GM19240 (cell line): ENCODE measurements around the gene ABCC6.

Experiments used
- DNase-seq: peaks from one replicate; pipeline ENCODE4 v3.0.0; 2011; ENCODE audit warnings: low spot score; ENCODE audit not compliant: insufficient read length

ABCC6 gene

GRCh38 chr16:16143038-16143763, 80.1 kb downstream of the ABCC6 start:
- no peak for DNase-seq

- DNase-seq: no peak
These were observed 81.4 kb downstream of the ABCC6 start for GRCh38 chr16:16141784-16142396.

- DNase-seq: peak; percentile 32
These were observed 82.2 kb downstream of the ABCC6 start for GRCh38 chr16:16141141-16141540.

- DNase-seq: no peak
These were observed 82.8 kb downstream of the ABCC6 start for GRCh38 chr16:16140537-16140936.

- no peak for DNase-seq
These were observed 83.5 kb downstream of the ABCC6 start for GRCh38 chr16:16139806-16140205.

GRCh38 chr16:16139061-16139460, 84.2 kb downstream of the ABCC6 start:
- DNase-seq: no peak

GRCh38 chr16:16138034-16138635, 85.2 kb downstream of the ABCC6 start:
- DNase-seq: no peak

- no peak for DNase-seq
These were observed 86.2 kb downstream of the ABCC6 start for GRCh38 chr16:16137110-16137509.

GRCh38 chr16:16136588-16136987, 86.7 kb downstream of the ABCC6 start:
- DNase-seq: no peak

GRCh38 chr16:16133943-16134604, 89.2 kb downstream of the ABCC6 start:
- no peak for DNase-seq

- no peak for DNase-seq
These were observed 91.6 kb downstream of the ABCC6 start for GRCh38 chr16:16131659-16132058.

- DNase-seq: no peak
These were observed 92.1 kb downstream of the ABCC6 start for GRCh38 chr16:16131204-16131603.

- peak; percentile 80 for DNase-seq
These were observed 95.7 kb downstream of the ABCC6 start for GRCh38 chr16:16127469-16128116.

GRCh38 chr16:16126896-16127295, 96.4 kb downstream of the ABCC6 start:
- DNase-seq: no peak

GRCh38 chr16:16124974-16125373, 98.3 kb downstream of the ABCC6 start:
- no peak for DNase-seq

- no peak for DNase-seq
These were observed 98.9 kb downstream of the ABCC6 start for GRCh38 chr16:16124438-16124837.

- no peak for DNase-seq
These were observed 101.0 kb downstream of the ABCC6 start for GRCh38 chr16:16122264-16122663.

- DNase-seq: no peak
These were observed 102.0 kb downstream of the ABCC6 start for GRCh38 chr16:16121185-16121727.

- DNase-seq: no peak
These were observed 102.7 kb downstream of the ABCC6 start for GRCh38 chr16:16120382-16121184.

- no peak for DNase-seq
These were observed 103.3 kb downstream of the ABCC6 start for GRCh38 chr16:16120044-16120381.

GRCh38 chr16:16118337-16118736, 105.0 kb downstream of the ABCC6 start:
- no peak for DNase-seq
